Astrocyte of the hippocampus (primary cell): ENCODE data around the gene CMTM3.
A peak's percentile ranks its signal among the peaks of the same experiment; 100 is the strongest.

Experiments
- DNase-seq: peaks from one replicate; pipeline ENCODE4 v3.0.0; 2011; ENCODE audit warnings: low read depth, low spot score

CMTM3 gene

GRCh38 chr16:66635406-66635805, 30.9 kb downstream of the CMTM3 start:
- no peak for DNase-seq

GRCh38 chr16:66636199-66636598, 31.7 kb downstream of the CMTM3 start:
- DNase-seq = no peak

GRCh38 chr16:66637806-66638205, 33.3 kb downstream of the CMTM3 start:
- DNase-seq = no peak

- DNase-seq = peak; percentile 48
Observed at GRCh38 chr16:66639091-66639885, 34.8 kb downstream of the CMTM3 start.

GRCh38 chr16:66640724-66641314, 36.3 kb downstream of the CMTM3 start:
- no peak for DNase-seq

GRCh38 chr16:66641387-66641786, 36.9 kb downstream of the CMTM3 start:
- DNase-seq = no peak

- no peak for DNase-seq
Observed at GRCh38 chr16:66647866-66648265, 43.4 kb downstream of the CMTM3 start.

- DNase-seq = no peak
Observed at GRCh38 chr16:66649167-66649566, 44.7 kb downstream of the CMTM3 start.

- DNase-seq = no peak
Observed at GRCh38 chr16:66649636-66650205, 45.2 kb downstream of the CMTM3 start.

GRCh38 chr16:66650707-66651473, 46.4 kb downstream of the CMTM3 start:
- DNase-seq = peak; percentile 92

GRCh38 chr16:66651474-66651765, 46.9 kb downstream of the CMTM3 start:
- DNase-seq = no peak

GRCh38 chr16:66651965-66652364, 47.5 kb downstream of the CMTM3 start:
- no peak for DNase-seq

GRCh38 chr16:66652661-66653360, 48.3 kb downstream of the CMTM3 start:
- DNase-seq = no peak

- no peak for DNase-seq
Observed at GRCh38 chr16:66653581-66654350, 49.3 kb downstream of the CMTM3 start.

GRCh38 chr16:66656547-66656946, 52.0 kb downstream of the CMTM3 start:
- no peak for DNase-seq

- DNase-seq = no peak
Observed at GRCh38 chr16:66658143-66658859, 53.8 kb downstream of the CMTM3 start.

GRCh38 chr16:66658860-66659190, 54.3 kb downstream of the CMTM3 start:
- DNase-seq = no peak

GRCh38 chr16:66660422-66661209, 56.1 kb downstream of the CMTM3 start:
- peak; percentile 83 for DNase-seq

- DNase-seq = no peak
Observed at GRCh38 chr16:66661210-66661560, 56.7 kb downstream of the CMTM3 start.
